Testis (tissue), 2 donors: ENCODE data around the gene ZDHHC23.

ENCODE experiments used
- CTCF ChIP-seq, 3 experiments: fragments of 450-650 bp in 2 of 3; fragments of 200-600 bp in 1 of 3; sonication (generic) in 1 of 3; IDR thresholded peaks; one replicate each; pipeline ENCODE4 v1.5.1; 2016 to 2019; ENCODE audit warnings: antibody characterized with exemption in 3 of 3, mild to moderate bottlenecking in 2 of 3, moderate library complexity in 1 of 3
- POLR2A ChIP-seq: fragments of 450-650 bp; IDR thresholded peaks from one replicate; pipeline ENCODE4 v1.6.1; 2017; ENCODE audit warnings: antibody characterized with exemption, mild to moderate bottlenecking, moderate library complexity

GRCh38 chr3:113954091-113954685 lies 6.4 kb downstream of the ZDHHC23 start:
- TF ChIP-seq CTCF (IDR thresholded peaks at IDR 0.05) (no peak), POLR2A (no peak)
